GM23248 (cell line): Measurements from ENCODE around the gene SPATA4.

Source experiments
- EZH2 ChIP-seq: fragments of 200-600 bp; sonication (generic); IDR thresholded peaks from 2 replicates; pipeline ENCODE4 v1.6.1; 2018; ENCODE audit warnings: antibody characterized with exemption, mild to moderate bottlenecking; ENCODE audit not compliant: insufficient read depth, poor library complexity, severe bottlenecking
- EZH2phosphoT487 ChIP-seq: fragments of 200-600 bp; sonication (generic); IDR thresholded peaks from 2 replicates; pipeline ENCODE4 v1.6.1; 2018; ENCODE audit warnings: antibody characterized with exemption, moderate library complexity, mild to moderate bottlenecking, low read depth; ENCODE audit not compliant: insufficient read depth

GRCh38 chr4:176163041-176163440 lies 32.3 kb downstream of the SPATA4 start:
- TF ChIP-seq EZH2 (no peak), EZH2phosphoT487 (no peak)
